Limb (tissue), 2 donors: ENCODE results near the gene SERTAD2.

Experiments
- DNase-seq, 2 donors: peaks; one replicate each; pipeline ENCODE4 v3.0.0-alpha.2; 2016; ENCODE audit errors: extremely low spot score in 2 of 2

Gene SERTAD2

GRCh38 chr2:64649626-64650025, 4.1 kb downstream of the SERTAD2 start:
- no peak for DNase-seq

- no peak for DNase-seq
These were observed 4.7 kb downstream of the SERTAD2 start for GRCh38 chr2:64649013-64649484.

- peak; percentile 79 to 91 for DNase-seq
These were observed 7.5 kb downstream of the SERTAD2 start for GRCh38 chr2:64646007-64646880.

- DNase-seq: peak; percentile 76 to 82
These were observed 9.0 kb downstream of the SERTAD2 start for GRCh38 chr2:64644458-64645382.

GRCh38 chr2:64643838-64644457, 9.8 kb downstream of the SERTAD2 start:
- no peak for DNase-seq

- DNase-seq: no peak
These were observed 12.1 kb downstream of the SERTAD2 start for GRCh38 chr2:64641599-64641998.

GRCh38 chr2:64640153-64641044, 13.3 kb downstream of the SERTAD2 start:
- DNase-seq: no peak

- DNase-seq: no peak
These were observed 14.0 kb downstream of the SERTAD2 start for GRCh38 chr2:64639691-64640090.

- DNase-seq: no peak
These were observed 15.1 kb downstream of the SERTAD2 start for GRCh38 chr2:64638502-64639120.

- no peak for DNase-seq
These were observed 15.8 kb downstream of the SERTAD2 start for GRCh38 chr2:64637931-64638330.

GRCh38 chr2:64637000-64637635, 16.6 kb downstream of the SERTAD2 start:
- no peak for DNase-seq

- no peak for DNase-seq
These were observed 17.5 kb downstream of the SERTAD2 start for GRCh38 chr2:64635976-64636911.

- DNase-seq: no peak
These were observed 19.1 kb downstream of the SERTAD2 start for GRCh38 chr2:64634345-64635267.

GRCh38 chr2:64632835-64633819, 20.6 kb downstream of the SERTAD2 start:
- DNase-seq: no peak

- no peak for DNase-seq
These were observed 21.9 kb downstream of the SERTAD2 start for GRCh38 chr2:64631771-64632170.

GRCh38 chr2:64630752-64631151, 23.0 kb downstream of the SERTAD2 start:
- no peak for DNase-seq
